Measurements from ENCODE around the gene EPHA5. TPM values are rescaled to one million over a fixed set of nuclear protein-coding genes. Genes with fewer than 3 reads are reported as not detected.

EPHA5 gene
- total RNA-seq, 1 donor from 2014 or later, result not detected

- no peaks in the 10 kb centered on the region for H3K36me3 Mint-ChIP-seq (ENCODE audit: low read depth, unreplicated experiment)
- H3K4me1 Mint-ChIP-seq (ENCODE audit: unreplicated experiment), result no peaks in the 10 kb centered on the region
- H3K27me3 Mint-ChIP-seq (ENCODE audit: unreplicated experiment), result no peaks in the 10 kb centered on the region
- H3K27ac Mint-ChIP-seq (ENCODE audit: unreplicated experiment), result no peak overlapping the region
- no peaks in the 10 kb centered on the region for H3K9me3 Mint-ChIP-seq (ENCODE audit: unreplicated experiment)
- no peak for TF ChIP-seq CTCF (IDR thresholded peaks at IDR 0.05; ENCODE audit: unreplicated experiment)
- H3K4me3 Mint-ChIP-seq (ENCODE audit: unreplicated experiment), result no peak overlapping the region
- no peak for DNase-seq (ENCODE audit: low spot score)
These were observed 35.1 kb downstream of the EPHA5 start for GRCh38 chr4:65635051-65635821.

DNA sequence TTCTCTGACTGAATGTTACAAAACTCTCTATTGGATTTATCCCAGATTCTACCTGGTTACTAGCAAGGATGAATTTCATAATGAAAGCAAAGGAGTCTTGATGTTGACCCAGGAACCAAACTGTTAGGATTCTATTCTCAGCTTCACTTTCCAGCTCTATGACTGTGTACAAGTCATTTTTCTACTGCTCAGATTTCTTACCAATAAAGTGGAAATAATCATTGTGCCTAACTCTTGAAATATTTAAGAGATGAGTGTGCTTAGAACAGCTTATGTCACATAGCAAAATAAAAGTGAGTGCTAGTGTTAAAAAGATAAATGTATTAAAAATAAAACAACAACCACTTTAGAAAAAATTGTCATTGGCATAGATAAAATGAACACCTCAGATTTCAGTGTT is 45.6 kb downstream of the EPHA5 start:
- H3K36me3 Mint-ChIP-seq (ENCODE audit: low read depth, unreplicated experiment), result no peaks in the 10 kb centered on the region
- H3K4me3 Mint-ChIP-seq (ENCODE audit: unreplicated experiment), result no peak overlapping the region
- no peaks in the 10 kb centered on the region for H3K4me1 Mint-ChIP-seq (ENCODE audit: unreplicated experiment)
- H3K9me3 Mint-ChIP-seq (ENCODE audit: unreplicated experiment), result no peaks in the 10 kb centered on the region
- DNase-seq (ENCODE audit: low spot score), result no peak
- H3K27ac Mint-ChIP-seq (ENCODE audit: unreplicated experiment), result no peak overlapping the region
- no peaks in the 10 kb centered on the region for H3K27me3 Mint-ChIP-seq (ENCODE audit: unreplicated experiment)
- TF ChIP-seq CTCF (IDR thresholded peaks at IDR 0.05; ENCODE audit: unreplicated experiment), result no peak

GRCh38 chr4:65623506-65623905 is 46.8 kb downstream of the EPHA5 start:
- no peak overlapping the region for H3K27ac Mint-ChIP-seq (ENCODE audit: unreplicated experiment)
- H3K36me3 Mint-ChIP-seq (ENCODE audit: low read depth, unreplicated experiment), result no peaks in the 10 kb centered on the region
- DNase-seq (ENCODE audit: low spot score), result no peak
- no peak for TF ChIP-seq CTCF (IDR thresholded peaks at IDR 0.05; ENCODE audit: unreplicated experiment)
- H3K4me1 Mint-ChIP-seq (ENCODE audit: unreplicated experiment), result no peaks in the 10 kb centered on the region
- H3K4me3 Mint-ChIP-seq (ENCODE audit: unreplicated experiment), result no peak overlapping the region
- H3K27me3 Mint-ChIP-seq (ENCODE audit: unreplicated experiment), result no peaks in the 10 kb centered on the region
- H3K9me3 Mint-ChIP-seq (ENCODE audit: unreplicated experiment), result no peaks in the 10 kb centered on the region

GRCh38 chr4:65617416-65617815 is 52.9 kb downstream of the EPHA5 start:
- H3K4me3 Mint-ChIP-seq (ENCODE audit: unreplicated experiment), result no peak overlapping the region
- no peaks in the 10 kb centered on the region for H3K9me3 Mint-ChIP-seq (ENCODE audit: unreplicated experiment)
- H3K27me3 Mint-ChIP-seq (ENCODE audit: unreplicated experiment), result peaks cover 1% of the 10 kb centered on the region
- H3K36me3 Mint-ChIP-seq (ENCODE audit: low read depth, unreplicated experiment), result no peaks in the 10 kb centered on the region
- H3K27ac Mint-ChIP-seq (ENCODE audit: unreplicated experiment), result no peak overlapping the region
- DNase-seq (ENCODE audit: low spot score), result no peak
- no peak for TF ChIP-seq CTCF (IDR thresholded peaks at IDR 0.05; ENCODE audit: unreplicated experiment)
- H3K4me1 Mint-ChIP-seq (ENCODE audit: unreplicated experiment), result no peaks in the 10 kb centered on the region

GRCh38 chr4:65604515-65604914 is 65.8 kb downstream of the EPHA5 start:
- no peak overlapping the region for H3K4me3 Mint-ChIP-seq (ENCODE audit: unreplicated experiment)
- H3K27me3 Mint-ChIP-seq (ENCODE audit: unreplicated experiment), result no peaks in the 10 kb centered on the region
- no peak for TF ChIP-seq CTCF (IDR thresholded peaks at IDR 0.05; ENCODE audit: unreplicated experiment)
- H3K27ac Mint-ChIP-seq (ENCODE audit: unreplicated experiment), result no peak overlapping the region
- no peaks in the 10 kb centered on the region for H3K4me1 Mint-ChIP-seq (ENCODE audit: unreplicated experiment)
- DNase-seq (ENCODE audit: low spot score), result no peak
- H3K36me3 Mint-ChIP-seq (ENCODE audit: low read depth, unreplicated experiment), result no peaks in the 10 kb centered on the region
- no peaks in the 10 kb centered on the region for H3K9me3 Mint-ChIP-seq (ENCODE audit: unreplicated experiment)
